NCI-H510A (cell line): ENCODE results near the gene FXYD4.

Experiments
- DNase-seq: peaks from one replicate; lab custom pipeline; 2025; lab: John Stamatoyannopoulos, UW

Gene FXYD4

DNA sequence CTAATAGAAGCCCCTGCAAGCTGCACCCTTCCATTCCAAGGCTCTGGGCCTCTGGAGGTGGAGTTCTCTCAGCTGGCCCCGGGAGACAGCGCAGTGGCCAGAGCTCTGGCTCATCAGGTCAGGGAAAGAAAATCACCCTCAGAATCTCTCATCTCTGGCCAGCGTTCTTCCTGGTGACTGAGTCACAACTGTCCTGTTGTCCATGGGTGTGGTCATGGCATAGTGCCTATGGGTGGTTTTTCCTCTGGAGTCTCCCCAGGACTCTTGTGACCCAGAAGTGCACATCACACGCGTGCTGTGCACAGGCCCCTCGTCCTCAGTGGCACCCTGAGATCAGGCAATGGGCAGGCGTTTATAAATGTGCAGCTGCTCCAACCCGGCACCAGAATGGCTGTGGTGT lies 27.4 kb upstream of the FXYD4 start:
- DNase-seq = no peak

DNA sequence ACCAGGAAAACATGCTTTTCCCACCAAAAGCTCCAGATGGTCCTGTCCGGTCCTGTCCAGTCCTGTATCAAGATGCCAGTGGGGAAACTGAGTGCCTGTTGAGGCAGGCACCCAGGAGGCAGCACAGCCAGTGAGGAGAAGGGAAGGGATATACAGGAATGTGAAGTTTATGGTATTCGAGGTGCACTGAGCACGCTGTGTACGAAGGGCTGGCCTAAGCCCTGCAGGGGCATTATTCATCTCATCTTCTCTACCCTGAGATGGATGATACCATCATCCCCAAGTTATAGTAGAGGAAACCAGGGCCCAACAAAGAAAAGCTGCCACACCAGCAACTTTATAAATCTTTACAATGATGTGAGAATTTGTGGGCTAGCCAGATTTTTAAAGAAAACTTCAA lies 23.4 kb upstream of the FXYD4 start:
- DNase-seq = no peak

DNA sequence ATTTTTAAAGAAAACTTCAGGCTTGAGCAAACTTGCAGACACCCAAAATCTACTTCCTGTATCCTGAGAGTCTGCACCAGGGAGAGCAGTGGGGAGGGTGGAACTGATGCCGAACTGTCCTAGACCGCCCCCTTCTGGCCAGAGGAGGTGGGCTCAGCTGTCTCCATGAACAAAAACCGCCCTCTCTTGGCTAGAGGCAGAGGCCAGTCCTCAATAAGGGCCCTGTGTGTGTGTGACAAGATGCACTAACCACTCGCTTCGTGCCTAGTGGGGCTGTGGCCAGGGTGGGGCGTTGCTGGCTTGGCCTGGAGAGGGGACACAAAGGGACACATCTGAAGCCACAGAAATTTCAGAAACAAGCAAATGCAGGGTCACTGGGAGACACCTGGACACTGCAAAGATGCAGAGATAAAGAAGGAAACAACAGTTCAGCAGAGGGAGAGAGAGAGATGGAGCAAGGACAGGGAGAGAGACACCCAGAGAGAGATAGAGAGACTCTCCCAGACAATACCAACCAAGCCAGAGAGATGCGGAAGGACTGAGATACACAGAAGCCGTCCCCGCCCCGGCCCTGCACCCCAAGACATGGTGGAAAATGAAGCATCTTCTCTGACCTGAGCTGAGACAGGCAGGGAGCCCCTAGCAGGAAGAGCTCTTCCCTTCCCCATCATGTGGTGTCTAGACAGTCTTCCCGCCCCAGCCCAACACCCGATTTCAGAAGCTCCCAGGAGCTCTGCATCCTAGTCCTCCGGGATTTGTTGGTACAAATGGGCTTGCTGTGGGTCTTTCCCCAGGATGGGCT lies 22.7 kb upstream of the FXYD4 start:
- DNase-seq = no peak

DNA sequence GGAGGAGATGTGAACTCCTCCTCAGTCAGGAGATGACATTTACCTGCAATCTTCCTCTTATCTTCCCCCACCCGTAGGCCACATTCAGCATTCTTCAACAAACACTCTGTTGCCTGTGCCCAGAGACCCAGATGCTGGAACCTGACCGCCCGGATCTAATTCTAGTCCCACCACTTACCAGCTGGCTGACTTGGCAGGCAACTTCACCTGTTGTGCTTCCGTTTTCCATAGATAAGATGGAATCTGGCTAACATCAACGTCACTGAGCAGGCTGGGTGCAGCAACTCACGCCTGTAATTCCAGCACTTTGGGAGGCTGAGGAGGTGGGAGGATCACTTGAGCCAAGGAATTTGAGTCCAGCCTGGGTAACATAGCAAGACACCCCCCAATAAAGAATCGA lies 21.3 kb upstream of the FXYD4 start:
- DNase-seq = no peak

DNA sequence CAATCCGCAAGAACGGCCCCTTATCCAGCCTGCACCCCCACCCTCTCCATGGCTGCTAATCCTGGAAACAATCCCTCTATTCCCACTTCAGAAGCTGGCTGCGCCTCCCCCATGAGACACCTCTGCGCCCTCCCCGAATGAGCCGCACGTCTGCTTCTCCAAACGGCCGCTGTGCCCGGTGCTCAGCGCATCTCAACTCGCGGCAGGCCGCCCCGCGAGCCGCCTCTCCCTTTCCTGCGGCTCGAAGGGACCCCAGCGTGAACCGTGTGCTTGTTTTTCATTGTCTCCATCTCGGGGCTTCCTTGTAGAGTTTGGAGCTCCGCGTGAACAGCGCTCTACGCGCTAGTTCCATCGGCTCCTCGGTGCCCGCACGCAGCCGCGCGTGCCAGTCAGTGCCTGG lies 20.8 kb upstream of the FXYD4 start:
- no peak for DNase-seq

DNA sequence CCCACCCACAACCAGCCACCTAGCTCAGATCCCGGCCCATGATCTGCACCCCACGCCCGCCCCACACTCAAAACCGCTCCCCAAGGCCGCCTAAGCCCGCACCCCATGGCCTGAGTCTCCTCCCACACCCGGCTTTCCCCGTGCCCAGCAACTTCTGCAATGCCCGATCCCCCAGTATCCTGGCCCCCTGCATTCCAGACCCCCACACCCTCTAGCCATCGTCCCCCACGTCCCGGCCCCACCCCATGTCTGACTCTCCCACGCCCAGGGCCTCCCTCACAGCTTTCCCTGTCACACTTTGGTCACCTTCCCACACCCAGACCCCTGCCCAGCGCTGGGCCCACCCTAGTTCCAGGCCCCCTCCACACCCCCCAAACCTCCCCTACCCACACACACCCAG lies 20.1 kb upstream of the FXYD4 start:
- no peak for DNase-seq

DNA sequence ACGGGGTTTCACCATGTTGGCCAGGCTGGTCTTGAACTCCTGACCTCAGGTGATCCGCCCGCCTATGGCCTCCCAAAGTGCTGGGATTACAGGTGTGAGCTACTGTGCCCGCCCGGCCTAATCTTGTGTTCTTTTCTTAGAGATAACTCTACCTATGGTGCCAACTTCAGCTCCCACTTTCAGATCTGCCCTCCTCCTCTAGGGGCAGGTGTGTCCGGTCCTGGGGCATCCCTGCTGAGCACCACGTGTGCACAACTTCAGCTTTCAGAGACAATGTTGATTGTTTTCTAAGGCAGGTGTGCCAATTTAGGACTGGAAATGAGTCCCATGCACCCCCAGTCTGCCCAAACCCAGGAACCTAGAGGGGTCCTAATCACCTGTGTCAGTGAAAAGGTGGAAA lies 18.5 kb upstream of the FXYD4 start:
- DNase-seq = no peak

DNA sequence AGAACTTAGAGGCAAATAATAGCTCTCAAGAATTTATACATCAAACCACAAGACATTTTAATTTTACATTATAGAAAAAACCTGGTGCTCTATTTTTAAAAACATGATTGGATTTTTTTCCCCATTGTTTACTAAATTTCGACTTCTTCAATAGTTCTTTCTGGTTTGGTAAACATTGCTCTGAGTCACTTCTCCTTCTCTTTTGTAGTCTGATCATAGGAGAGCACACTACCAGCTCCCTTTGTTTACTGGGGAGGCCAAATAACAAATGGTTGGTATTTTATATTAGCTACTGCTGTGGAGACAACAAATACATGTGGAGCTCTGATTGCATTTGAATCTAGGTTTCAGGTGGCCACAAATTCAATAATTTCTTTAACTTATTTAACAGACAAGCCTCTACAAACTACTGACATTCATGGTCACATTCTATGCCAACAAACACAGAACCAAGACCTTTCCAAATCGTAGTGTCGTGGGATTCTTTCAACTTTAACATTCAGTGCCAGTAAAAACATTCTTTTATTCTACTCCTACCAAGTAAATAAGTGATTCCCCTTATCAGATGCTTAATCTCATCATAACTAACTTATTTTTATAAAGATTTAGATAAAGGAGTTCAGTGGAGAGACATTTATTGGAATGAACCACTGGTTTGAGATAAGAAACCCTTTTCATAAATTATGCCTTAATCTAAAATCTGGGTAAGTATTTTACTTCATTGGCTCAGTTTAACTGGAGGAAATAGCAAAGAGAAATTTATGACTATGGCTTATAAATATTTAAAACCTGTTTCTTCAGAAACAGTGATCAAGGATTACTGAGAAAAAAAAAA lies 17.7 kb upstream of the FXYD4 start:
- DNase-seq = no peak

DNA sequence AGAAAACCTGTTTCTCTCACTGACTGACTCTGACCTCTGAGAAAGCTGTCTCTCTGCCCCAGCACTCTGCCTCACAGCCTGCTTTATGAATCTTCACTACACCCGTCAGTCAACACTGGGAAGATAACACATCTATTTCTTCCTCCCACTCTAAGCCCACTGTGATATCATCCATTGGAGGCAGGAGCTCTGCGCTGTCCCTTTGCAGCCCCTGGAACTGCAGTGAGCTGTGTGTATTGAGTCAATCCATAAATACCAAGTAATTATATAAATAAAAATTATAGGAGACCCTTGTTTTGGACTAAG lies 17.2 kb upstream of the FXYD4 start:
- no peak for DNase-seq

DNA sequence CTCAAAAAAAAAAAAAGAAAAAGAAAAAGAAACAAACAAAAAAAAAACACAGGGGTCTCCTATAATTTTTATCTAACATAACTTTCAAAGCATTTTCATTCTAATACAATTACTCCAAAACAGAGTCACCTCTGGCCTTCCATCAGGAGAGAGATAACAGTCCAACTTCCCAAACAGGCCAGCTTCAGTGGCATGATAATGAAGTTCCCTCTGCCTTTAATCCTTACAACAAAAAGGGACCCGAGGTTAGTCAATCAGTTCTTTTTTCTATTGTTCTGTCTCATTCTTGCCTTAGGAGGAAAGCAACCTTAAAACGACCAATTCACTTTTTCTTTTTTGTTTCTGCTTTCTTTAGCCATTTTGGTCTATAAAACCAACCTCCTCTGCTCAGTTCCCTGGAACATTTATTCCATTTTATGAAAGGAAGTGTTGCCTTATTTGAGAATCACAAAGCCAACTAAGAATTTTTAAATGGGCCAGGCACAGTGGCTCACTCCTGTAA lies 16.5 kb upstream of the FXYD4 start:
- no peak for DNase-seq

DNA sequence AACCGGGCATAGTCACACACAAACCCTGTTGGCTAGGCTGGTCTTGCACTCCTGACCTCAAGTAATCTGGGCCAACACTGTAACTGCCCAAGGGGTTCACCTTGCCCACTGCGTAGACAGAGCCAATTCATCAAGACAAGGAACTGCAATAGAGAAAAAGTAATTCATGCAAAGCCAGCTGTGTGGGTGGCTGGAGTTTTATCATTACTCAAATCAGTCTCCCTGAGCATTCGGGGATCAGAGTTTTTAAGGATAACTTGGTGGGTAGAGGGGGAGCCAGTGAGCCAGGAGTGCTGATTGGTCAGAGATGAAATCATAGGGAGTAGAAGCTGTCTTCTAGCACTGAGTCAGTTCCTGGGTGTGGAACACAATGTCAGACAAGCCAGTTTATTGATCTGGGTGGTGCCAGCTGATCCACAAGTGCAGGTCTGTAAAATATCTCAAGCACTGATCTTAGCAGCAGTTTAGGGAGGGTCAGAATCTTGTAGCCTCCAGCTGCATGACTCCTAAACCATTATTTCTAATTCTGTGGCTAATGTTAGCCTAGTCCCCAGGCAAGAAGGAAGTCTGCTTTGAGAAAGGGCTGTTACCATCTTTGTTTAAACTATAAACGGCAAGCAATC lies 15.6 kb upstream of the FXYD4 start:
- DNase-seq = no peak

DNA sequence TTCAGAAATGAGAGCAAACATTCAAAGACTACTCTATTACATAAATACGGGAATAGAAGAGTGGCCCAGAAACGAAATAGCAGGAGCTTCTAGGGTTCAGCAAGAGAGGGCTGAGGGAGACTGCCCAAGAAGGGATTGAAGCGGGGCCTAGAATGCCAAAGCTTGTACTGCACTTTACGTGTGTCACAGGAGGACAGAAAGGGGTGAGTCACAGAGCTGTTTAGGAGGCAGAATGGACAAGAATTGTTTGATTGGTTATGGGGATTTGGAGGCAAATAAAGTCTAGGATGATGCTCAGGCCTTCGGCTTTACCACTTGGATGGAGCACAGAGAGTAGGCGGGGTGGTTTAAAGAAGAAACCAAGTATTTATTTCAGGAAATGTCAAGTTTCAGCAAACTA lies 11.3 kb upstream of the FXYD4 start:
- DNase-seq = no peak

DNA sequence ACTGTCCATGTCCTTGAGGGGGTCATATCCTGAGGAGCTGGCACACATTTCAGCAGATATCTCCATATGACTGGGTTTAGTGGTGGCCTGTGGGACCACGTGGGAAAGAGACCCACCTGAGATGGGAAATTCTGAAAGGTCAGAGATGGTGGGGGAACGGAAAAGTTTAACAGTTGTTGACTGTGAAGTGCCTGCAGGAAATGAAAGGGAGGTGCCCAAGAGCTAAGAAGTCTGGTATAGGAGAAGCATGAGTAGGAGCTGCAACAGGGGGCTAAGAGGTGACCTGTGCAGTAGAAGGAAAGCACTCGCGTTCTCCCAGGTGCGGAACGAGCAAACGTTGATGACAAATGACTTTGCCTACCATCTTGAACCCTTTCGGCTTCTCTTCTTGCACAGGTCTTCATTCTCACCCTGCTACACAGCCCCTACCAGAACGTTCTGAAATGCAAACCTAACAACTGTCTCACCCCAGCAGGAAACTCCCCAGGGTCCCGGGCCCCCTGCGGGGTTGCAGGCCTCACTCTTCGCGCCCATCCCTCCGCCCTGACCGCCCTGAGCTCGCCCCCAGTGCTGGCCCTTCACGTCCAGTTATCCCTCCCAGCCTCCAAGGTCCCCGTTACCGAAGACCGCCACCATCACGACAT lies 9.8 kb upstream of the FXYD4 start:
- DNase-seq = no peak

DNA sequence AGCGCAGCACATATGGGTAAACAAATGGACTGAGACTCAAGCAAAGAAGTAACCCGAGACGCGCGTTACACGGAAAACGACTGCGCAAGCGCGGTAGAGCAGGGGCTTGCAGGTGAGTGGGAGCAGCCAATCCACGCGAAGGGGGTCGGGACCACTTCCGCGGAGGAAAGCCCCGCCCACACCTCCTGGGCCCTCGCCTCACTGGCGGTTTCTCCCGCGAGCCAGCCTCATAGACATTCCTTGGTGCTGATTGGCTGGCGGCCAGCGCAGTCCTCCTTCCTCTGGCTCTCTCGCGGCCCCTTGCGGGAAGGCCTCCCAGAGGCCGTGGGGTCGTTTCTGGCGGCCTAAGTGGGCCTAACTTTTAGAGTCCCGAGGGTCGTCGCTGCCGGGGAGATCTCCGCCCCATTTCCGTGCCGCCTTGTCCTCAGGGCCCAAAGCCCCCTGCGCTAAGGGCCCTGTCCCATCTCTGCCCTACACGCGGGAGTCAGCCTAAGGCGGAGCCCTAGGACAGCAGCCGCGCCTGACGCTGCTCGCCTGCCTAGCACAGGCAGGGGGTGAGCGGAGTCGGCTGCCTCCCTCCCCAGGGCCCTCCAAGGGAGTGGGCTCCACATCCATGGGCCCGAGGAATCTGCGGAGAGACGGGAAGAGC lies 9.1 kb upstream of the FXYD4 start:
- DNase-seq = peak; percentile 74

DNA sequence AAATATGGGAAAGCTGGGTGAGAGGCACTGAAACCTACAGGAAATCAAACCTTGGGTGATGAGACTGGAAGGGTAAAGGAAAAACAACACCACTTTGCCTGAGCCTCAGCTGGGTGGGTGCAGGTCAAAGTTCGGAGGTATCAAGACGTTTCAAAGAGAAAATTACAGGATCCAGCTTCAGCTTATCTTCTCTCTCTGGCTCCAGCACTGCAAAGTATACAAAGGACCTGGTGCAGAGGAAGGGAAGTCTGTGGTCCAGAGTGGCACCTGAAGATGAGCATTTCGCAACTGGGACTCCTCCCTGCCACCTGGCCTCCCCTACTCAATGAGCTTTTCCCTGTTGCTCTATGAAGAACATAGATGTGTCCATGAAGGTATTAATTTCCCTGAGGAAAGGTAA lies 6.4 kb upstream of the FXYD4 start:
- DNase-seq = no peak

DNA sequence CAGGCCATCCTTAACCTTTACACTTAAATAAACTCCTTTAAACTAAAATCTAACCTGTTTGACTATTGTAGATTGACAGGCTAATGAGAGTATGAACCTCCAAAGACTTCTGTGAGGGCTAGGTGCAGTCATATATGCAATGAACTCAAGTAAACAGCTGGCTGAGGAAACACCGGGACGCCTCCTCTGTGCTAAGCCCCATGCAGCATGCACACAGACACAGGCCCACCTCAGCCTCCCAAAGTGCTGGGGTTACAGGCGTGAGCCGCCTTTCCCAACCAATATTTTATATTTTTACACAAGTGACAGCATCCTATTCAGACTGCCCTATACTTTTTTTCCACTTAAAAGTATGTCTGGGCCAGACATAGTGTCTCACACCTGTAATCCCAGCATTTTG lies 1.5 kb upstream of the FXYD4 start:
- DNase-seq = no peak

DNA sequence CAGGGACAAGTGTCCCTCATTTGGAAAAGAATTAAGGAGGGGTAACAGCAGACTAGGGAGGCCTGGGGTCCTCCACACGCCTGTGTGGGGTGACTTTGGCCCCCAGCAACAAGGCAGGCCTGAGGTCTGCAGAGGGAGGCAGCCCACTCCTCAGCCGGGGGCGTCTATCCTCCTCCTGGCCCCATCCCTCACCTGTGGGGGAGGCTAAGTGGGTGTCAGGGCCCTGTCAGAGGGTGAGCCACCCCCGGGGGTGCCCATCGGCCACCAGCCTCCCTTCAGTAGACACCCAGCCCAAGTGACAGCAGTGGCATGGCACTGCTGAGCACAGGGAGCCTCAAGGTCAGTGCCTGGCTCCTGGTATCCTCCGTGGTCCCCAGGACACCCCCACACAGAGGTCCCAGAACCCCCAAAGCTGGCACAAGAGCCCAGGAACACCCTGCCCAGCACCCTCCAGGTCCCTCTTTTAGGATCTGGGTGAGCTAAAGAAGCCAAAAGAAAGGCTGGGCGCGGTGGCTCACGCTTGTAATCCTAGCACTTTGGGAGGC lies 693 bp upstream of the FXYD4 start:
- DNase-seq = no peak

DNA sequence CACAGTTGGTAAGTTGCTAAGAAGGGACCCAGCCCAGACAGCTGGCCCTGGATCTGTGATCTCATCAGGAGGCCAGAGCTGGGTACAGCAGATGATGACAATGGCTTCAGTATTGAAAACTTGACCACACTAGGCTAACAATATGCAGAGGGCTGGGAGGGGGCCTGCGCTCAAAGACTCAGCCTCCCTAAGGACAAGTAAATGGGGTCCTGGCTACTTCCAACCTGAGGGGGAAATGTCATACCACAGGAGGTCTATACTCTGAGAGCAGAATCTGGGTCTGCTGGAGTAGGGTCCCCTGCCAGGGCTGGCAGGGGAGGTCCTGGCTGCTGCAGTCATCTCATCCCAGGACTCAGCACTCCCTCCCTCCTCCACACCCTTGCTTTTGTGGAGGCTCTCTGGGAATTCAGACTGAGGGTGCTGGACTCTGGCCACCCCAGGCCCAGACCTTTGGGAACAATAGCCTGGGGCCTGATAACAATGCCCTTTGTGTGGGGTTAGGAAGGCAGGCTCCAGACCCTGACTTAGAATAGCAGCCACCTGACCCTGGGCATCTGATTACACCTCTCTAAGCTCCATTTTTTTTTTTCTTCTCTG lies 1.4 kb downstream of the FXYD4 start:
- DNase-seq = no peak

DNA sequence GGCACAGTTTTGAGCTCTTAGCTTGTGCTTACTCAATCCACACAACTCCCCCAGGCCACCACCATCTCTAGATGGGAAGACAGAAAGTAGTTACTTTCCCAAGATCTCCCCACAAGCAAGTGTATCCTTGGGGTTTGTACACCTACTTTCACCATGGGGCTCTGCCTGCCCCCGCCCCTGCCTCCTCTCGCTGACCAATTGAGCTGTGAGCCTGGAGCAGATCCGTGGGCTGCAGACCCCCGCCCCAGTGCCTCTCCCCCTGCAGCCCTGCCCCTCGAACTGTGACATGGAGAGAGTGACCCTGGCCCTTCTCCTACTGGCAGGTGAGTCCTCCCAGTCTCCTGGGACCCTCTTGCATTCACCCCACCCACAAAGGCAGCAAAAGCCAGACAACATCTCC lies 2.0 kb downstream of the FXYD4 start:
- no peak for DNase-seq

DNA sequence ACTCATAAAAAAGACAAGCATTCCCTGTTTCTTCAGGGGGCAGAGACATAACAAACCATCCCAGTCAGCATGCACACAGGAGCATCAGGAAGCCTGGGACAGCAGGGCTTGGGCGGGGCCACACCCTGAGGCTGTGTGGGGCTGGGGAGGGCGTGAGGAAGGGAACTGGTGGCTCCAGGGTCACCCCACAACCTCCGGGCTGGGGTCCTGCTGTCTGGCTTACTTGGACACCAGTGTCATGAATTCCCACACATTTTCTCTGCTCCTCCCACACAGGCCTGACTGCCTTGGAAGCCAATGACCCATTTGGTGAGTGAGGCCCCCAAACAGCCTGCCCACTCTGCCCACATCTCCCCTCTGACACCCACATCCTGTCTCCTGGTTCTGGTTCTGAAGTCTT lies 2.8 kb downstream of the FXYD4 start:
- DNase-seq = no peak

DNA sequence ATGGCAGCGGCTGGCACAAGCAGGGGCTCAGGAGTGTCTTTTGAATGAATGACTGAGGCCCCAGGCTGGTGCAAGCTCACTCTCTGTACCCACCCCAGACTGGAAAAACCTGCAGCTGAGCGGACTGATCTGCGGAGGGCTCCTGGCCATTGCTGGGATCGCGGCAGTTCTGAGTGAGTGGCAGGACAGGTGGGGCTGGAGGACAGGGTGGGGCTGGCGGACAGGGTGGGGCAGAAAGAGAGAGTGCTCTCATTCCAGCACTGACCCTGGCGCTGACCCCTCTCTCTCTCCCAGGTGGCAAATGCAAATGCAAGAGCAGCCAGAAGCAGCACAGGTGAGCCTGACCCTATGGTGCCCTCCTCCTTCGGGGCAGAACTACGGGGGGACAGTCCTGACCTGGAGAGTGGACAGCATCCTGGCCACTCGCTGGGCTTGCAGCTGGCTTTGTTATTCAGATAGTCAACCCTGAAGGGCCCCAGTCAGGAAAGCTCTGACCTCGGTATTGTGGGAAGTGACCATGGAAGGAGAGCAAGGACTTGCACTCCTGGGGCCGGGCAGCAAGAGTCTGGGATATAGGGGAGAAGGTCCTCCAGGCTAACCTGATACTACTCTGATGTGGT lies 4.1 kb downstream of the FXYD4 start:
- no peak for DNase-seq
